ENCODE data around the gene DHX57. TPM values are rescaled to one million over a fixed set of nuclear protein-coding genes. Genes with fewer than 3 reads are reported as not detected.

DHX57 gene
- total RNA-seq, 1 donor from 2014 or later = 11.0 TPM

DNA sequence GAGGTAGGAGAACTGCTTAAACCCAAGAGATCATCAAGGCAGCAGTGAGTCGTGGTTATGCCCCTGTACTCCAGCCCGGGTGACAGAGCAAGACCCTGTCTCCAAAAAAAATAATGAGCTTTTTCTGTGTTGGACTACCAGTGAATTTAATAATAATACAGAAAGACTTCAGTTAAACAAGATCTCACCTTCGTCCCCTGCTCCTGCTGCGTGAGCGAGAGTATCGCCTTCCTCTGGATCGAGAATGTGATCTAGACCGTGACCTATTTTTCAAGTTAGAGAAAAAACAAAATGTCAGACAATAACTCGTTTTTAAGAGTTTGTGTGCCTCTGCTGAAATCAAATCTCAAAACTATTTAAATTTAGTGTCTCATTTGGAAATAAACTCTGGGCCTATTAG is 127.3 kb downstream of the DHX57 start:
- H3K4me3 ChIP-seq (ENCODE audit: low read depth, low read length) = no peak overlapping the region
- TF ChIP-seq, protein P1, sequence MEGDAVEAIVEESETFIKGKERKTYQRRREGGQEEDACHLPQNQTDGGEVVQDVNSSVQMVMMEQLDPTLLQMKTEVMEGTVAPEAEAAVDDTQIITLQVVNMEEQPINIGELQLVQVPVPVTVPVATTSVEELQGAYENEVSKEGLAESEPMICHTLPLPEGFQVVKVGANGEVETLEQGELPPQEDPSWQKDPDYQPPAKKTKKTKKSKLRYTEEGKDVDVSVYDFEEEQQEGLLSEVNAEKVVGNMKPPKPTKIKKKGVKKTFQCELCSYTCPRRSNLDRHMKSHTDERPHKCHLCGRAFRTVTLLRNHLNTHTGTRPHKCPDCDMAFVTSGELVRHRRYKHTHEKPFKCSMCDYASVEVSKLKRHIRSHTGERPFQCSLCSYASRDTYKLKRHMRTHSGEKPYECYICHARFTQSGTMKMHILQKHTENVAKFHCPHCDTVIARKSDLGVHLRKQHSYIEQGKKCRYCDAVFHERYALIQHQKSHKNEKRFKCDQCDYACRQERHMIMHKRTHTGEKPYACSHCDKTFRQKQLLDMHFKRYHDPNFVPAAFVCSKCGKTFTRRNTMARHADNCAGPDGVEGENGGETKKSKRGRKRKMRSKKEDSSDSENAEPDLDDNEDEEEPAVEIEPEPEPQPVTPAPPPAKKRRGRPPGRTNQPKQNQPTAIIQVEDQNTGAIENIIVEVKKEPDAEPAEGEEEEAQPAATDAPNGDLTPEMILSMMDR (conservative IDR thresholded peaks at IDR 0.05; ENCODE audit: low read depth, low read length) = no peak
- no peak for DNase-seq (ENCODE audit: low read depth)

DNA sequence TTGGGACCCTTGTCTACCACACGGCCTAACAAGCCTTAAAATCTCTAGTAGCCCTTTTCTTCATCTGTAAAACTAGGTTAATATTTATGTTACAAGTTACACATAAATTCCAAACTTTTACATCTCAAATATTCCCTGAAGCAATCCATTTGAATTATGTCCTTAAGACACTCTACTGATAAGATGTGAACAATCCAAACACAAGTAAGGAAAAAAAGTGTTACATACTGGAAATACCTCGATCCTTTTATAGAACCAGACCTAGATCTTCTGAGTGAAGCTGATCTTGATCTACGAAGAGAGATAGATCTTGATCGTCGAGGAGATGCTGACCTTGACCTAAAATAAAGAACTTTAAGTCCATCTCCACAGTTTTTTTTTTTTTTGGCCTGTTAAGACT is 127.9 kb downstream of the DHX57 start:
- H3K4me3 ChIP-seq (ENCODE audit: low read depth, low read length) = no peak overlapping the region
- DNase-seq (ENCODE audit: low read depth) = no peak
- TF ChIP-seq, protein P1 (conservative IDR thresholded peaks at IDR 0.05; ENCODE audit: low read depth, low read length) = no peak

Other genes starting within 250 kb of the DHX57 start
- 7.2 and 8.3 TPM in 2 replicates for gene GALM, start 209.8 kb downstream of the DHX57 start, total RNA-seq
- 215 and 226 TPM in 2 replicates for gene SRSF7, start 124.6 kb downstream of the DHX57 start, total RNA-seq
- gene GEMIN6, start 97.7 kb downstream of the DHX57 start, total RNA-seq = 7.4 and 11.1 TPM in 2 replicates
- 12.2 and 28.4 TPM in 2 replicates for gene MORN2, start within 50 bp of the DHX57 start, total RNA-seq
- gene ARHGEF33, start 13.9 kb upstream of the DHX57 start, total RNA-seq = under 0.01 and 0.22 TPM in 2 replicates
- gene SOS1, start 245.1 kb upstream of the DHX57 start, total RNA-seq = 10.2 and 11.7 TPM in 2 replicates